Gastrocnemius medialis (tissue), 4 donors: ENCODE data around the gene C2CD4C. TPM values are rescaled to one million over a fixed set of nuclear protein-coding genes. Genes with fewer than 3 reads are reported as not detected.

Experiments used
- ATAC-seq, 2 donors: fragments of 150-250 bp; one replicate each; pipeline ENCODE4 v1.9.1; 2016
- DNase-seq, 2 donors: peaks; one replicate each; pipeline ENCODE4 v3.0.0-alpha.2; 2019
- H3K27ac ChIP-seq, 4 donors: fragments of 200-600 bp; sonication (generic); 1 replicate in 1 of 4; 2 replicates in 3 of 4; pipeline ENCODE4 v1.5.1; 2016 to 2018; ENCODE audit warnings: mild to moderate bottlenecking in 2 of 4, moderate library complexity in 1 of 4
- H3K27me3 ChIP-seq, 3 donors: fragments of 200-600 bp; sonication (generic) in 2 of 3; 1 replicate in 1 of 3; 2 replicates in 2 of 3; pipeline versions ENCODE4 v1.5.1 to v1.6.0; 2016 to 2019; ENCODE audit warnings: mild to moderate bottlenecking in 1 of 3, moderate library complexity in 1 of 3
- H3K36me3 ChIP-seq, 2 donors: fragments of 200-600 bp; sonication (generic) in 1 of 2; one replicate each; pipeline ENCODE4 v1.5.1; 2017 to 2018
- H3K4me1 ChIP-seq, 2 donors: fragments of 200-600 bp; sonication (generic) in 1 of 2; one replicate each; pipeline ENCODE4 v1.5.1; 2016 to 2017; ENCODE audit warnings: mild to moderate bottlenecking in 2 of 2
- H3K4me3 ChIP-seq, 4 donors: fragments of 200-600 bp; sonication (generic) in 3 of 4; 1 replicate in 1 of 4; 2 replicates in 3 of 4; pipeline ENCODE4 v1.5.1; 2016 to 2019; ENCODE audit warnings: mild to moderate bottlenecking in 2 of 4
- H3K9me3 ChIP-seq, 3 donors: fragments of 200-600 bp; sonication (generic) in 2 of 3; 1 replicate in 1 of 3; 2 replicates in 2 of 3; pipeline ENCODE4 v1.5.1; 2016 to 2019
- POLR2A ChIP-seq, 2 donors: fragments of 450-650 bp; IDR thresholded peaks; one replicate each; pipeline ENCODE4 v1.6.1; 2017; ENCODE audit warnings: antibody characterized with exemption in 2 of 2, mild to moderate bottlenecking in 2 of 2, moderate library complexity in 2 of 2
- in situ Hi-C, 4 donors: fragments of 200-750 bp; cut with MboI; loops; one replicate each; pipeline versions ENCODE4 v1.15.0 to v1.8.0; 2017; ENCODE audit warnings: low sequenced_read_pairs in 4 of 4
- intact Hi-C: fragments of 100-400 bp; cut with DNase I; formaldehyde crosslinking; loops from one replicate; pipeline ENCODE4 v1.15.1; 2023; ENCODE audit warnings: low total_unique reads
- total RNA-seq, 4 donors: library from RNA; depleted of rRNA; stranded (reverse); fragments of >200 nt; gene quantifications; one replicate each; pipeline versions ENCODE4 v1.1.0 to v1.2.3, GENCODE V29; 2016
- TF ChIP-seq, protein P1 (sequence below), 5 experiments: fragments of 450-650 bp in 3 of 5; fragments of 200-600 bp in 2 of 5; sonication (generic) in 2 of 5; IDR thresholded peaks in 4 of 5; conservative IDR thresholded peaks in 1 of 5; 1 replicate in 4 of 5; 2 replicates in 1 of 5; pipeline ENCODE4 v1.5.1; 2016 to 2019; ENCODE audit warnings: antibody characterized with exemption in 5 of 5, mild to moderate bottlenecking in 3 of 5, moderate library complexity in 3 of 5

The C2CD4C gene
- total RNA-seq, 4 donors from 2014 or later, result 0.15 to 0.78 (median 0.38) TPM

DNA sequence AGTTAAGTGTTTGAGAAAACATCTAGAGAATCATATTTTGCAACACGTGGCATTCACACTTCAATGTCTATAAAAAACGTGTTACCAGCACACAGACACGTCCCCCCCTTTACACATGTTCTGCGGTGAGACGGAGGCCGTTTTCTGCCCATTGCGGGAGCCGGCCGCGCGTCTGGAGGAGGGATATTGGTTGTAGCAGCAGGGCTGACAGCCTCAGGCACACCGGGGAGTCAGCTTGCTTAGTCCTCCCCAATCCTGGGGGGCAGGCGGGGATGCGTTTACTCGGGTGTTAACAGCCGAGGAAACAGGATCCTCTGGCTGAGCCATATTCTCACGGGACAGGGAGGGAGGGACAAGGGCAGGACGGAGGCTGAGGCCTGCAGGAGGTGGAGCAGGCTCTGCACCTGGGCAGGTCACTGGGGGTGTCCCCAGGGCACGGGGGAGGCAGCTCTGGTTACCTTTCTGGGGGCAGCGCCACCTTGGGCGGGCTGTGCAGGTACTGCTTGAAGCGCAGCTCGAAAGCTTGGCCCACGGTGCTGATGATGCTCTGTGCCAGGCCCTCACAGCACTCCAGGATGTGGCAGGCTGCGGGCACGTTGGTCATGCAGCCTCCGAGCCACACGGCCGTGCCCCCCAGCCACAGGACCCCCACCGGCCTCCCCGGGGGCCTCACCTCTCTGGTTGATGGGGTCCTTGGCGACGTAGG is 26.9 kb upstream of the C2CD4C start:
- ATAC-seq, result peak in 1 of 2 donors; percentile 39
- Histone ChIP-seq H3K27me3 (peaks cover 0 to 4% (median 0%) of the 10 kb centered on the region in 3 donors), H3K36me3 (no peaks in the 10 kb centered on the region), H3K9me3 (no peaks in the 10 kb centered on the region), H3K27ac (peak overlapping the region in 2 of 4 donors; percentile 6 to 67), H3K4me3 (no peak overlapping the region), H3K4me1 (peaks cover 0 to 3% of the 10 kb centered on the region in 2 donors)
- intact Hi-C loops (no loop called here), in situ Hi-C loops (no loop called here)
- DNase-seq, result no peak
- TF ChIP-seq, protein P1, sequence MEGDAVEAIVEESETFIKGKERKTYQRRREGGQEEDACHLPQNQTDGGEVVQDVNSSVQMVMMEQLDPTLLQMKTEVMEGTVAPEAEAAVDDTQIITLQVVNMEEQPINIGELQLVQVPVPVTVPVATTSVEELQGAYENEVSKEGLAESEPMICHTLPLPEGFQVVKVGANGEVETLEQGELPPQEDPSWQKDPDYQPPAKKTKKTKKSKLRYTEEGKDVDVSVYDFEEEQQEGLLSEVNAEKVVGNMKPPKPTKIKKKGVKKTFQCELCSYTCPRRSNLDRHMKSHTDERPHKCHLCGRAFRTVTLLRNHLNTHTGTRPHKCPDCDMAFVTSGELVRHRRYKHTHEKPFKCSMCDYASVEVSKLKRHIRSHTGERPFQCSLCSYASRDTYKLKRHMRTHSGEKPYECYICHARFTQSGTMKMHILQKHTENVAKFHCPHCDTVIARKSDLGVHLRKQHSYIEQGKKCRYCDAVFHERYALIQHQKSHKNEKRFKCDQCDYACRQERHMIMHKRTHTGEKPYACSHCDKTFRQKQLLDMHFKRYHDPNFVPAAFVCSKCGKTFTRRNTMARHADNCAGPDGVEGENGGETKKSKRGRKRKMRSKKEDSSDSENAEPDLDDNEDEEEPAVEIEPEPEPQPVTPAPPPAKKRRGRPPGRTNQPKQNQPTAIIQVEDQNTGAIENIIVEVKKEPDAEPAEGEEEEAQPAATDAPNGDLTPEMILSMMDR (IDR thresholded peaks at IDR 0.05 in 4 of 5, conservative IDR thresholded peaks at IDR 0.05 in 1 of 5), result no peak
- no peak for TF ChIP-seq POLR2A (IDR thresholded peaks at IDR 0.05)

DNA sequence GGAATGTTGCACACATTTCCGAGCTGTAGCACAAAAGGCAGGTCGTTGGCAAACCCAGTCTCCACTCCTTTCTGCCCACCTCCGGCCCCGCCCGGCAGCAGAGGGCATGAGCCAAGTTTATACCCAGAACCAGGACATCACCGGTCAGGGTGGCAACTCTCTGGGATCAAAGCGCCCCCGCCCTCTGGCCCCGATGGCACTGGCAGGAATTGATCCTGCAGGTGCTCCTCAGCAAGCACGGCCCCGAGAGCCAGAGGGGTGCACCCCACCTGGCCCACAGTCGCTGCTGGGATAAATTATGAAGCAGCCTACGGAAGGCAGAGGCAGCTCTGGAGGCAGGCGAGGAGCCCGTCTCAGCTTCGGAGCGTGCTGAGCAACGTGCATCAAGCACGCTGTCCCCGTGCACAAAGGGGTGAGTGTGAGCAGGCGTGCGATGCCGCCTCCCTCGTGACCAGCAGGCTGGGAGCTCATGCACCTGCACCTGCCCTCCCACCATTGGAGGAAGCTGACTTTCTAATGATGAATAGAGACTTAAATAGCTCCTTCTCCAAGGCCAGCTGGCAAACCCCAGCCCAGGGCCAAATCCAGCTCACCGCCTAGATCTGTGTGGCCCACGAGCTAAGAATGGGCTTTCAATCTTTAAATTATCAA is 26.2 kb upstream of the C2CD4C start:
- Histone ChIP-seq H3K9me3 (no peaks in the 10 kb centered on the region), H3K27ac (peak overlapping the region in 3 of 4 donors; percentile 6 to 74 (median 45)), H3K4me1 (peaks cover 0 to 3% of the 10 kb centered on the region in 2 donors), H3K27me3 (peaks cover 0 to 4% (median 0%) of the 10 kb centered on the region in 3 donors), H3K36me3 (no peaks in the 10 kb centered on the region), H3K4me3 (no peak overlapping the region)
- ATAC-seq, result peak; percentile 42 to 78
- intact Hi-C loops, result no loop called here
- no peak for TF ChIP-seq POLR2A (IDR thresholded peaks at IDR 0.05)
- TF ChIP-seq, protein P1 (IDR thresholded peaks at IDR 0.05 in 4 of 5, conservative IDR thresholded peaks at IDR 0.05 in 1 of 5), result no peak
- peak in 1 of 2 donors; percentile 55 for DNase-seq
- in situ Hi-C loops, result no loop called here

DNA sequence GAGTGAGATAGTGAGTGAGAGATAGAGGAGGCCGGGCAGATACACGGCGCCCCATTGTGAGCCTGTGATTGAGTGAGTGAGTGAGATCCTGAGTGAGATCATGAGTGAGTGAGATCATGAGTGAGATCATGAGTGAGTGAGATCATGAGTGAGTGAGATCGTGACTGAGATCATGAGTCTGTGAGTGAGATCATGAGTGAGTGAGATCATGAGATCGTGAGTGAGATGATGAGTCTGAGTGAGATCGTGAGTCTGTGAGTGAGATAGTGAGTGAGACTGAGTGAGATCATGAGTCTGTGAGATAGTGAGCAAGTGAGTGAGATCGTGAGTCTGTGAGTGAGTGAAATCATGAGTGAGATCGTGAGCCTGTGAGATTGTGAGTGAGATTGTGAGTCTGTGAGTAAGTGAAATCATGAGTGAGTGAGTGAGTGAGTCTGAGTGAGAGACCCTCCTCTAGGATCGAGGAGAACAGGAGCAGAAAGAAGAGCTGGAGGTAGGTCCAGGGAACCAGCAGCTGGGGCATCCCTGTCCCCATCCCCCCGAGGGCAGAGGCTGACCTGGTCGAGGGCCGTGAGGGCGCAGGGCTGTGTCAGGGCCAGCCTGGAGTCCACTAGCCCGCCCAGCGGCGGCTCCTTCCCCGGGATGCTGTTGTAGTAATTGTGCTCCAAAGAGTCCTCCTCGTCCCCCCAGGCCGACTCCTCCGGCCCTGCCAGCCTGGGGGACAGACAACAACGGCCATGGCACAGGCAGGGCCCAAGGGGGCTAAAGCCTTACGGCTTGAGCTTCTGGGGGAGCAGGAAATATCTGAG is 25.4 kb upstream of the C2CD4C start:
- TF ChIP-seq, protein P1 (IDR thresholded peaks at IDR 0.05 in 4 of 5, conservative IDR thresholded peaks at IDR 0.05 in 1 of 5), result no peak
- no peak for TF ChIP-seq POLR2A (IDR thresholded peaks at IDR 0.05)
- no peak for ATAC-seq
- intact Hi-C loops, result no loop called here

DNA sequence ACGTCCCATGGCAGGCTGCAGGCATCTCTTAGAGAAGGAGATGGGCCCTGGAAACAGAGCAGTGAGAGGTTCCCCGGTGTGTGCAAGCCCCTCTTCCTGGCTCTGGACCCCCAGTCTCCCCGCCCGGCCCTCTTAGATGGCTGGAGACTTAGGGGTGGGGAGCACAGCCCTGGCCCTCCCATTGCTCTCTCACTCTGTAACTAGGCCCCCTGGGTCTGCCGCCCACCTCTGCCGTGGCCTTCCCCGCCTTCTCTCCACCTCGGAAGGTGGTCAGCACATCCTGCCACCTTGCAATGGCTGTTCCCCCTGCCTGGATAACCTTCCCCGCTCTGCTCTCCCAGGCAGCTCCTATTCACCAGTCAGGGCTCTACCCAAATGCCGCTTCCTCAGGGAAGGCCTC is 21.8 kb upstream of the C2CD4C start:
- H3K9me3 ChIP-seq, result no peaks in the 10 kb centered on the region
- TF ChIP-seq POLR2A (IDR thresholded peaks at IDR 0.05), result no peak
- TF ChIP-seq, protein P1 (IDR thresholded peaks at IDR 0.05 in 4 of 5, conservative IDR thresholded peaks at IDR 0.05 in 1 of 5), result no peak
- ATAC-seq (no peak), DNase-seq (no peak)
- in situ Hi-C loops, result no loop called here
- peaks cover 0 to 3% of the 10 kb centered on the region in 2 donors for H3K4me1 ChIP-seq
- no peaks in the 10 kb centered on the region for H3K27me3 ChIP-seq
- H3K27ac ChIP-seq, result no peak overlapping the region
- no peaks in the 10 kb centered on the region for H3K36me3 ChIP-seq
- H3K4me3 ChIP-seq, result no peak overlapping the region
- intact Hi-C loops, result no loop called here

More for the DNA sequence above, 25.4 kb upstream of the C2CD4C start:
- DNase-seq, result no peak
- H3K27me3 ChIP-seq, result peaks cover 0 to under 1% (median 0%) of the 10 kb centered on the region in 3 donors
- no peaks in the 10 kb centered on the region for H3K9me3 ChIP-seq
- H3K27ac ChIP-seq, result peak overlapping the region in 2 of 4 donors; percentile 45 to 74
- in situ Hi-C loops, result no loop called here
- H3K4me3 ChIP-seq, result no peak overlapping the region
- peaks cover 0 to 3% of the 10 kb centered on the region in 2 donors for H3K4me1 ChIP-seq
- H3K36me3 ChIP-seq, result no peaks in the 10 kb centered on the region
